ENCODE data around the gene LCNL1.

The LCNL1 gene

DNA sequence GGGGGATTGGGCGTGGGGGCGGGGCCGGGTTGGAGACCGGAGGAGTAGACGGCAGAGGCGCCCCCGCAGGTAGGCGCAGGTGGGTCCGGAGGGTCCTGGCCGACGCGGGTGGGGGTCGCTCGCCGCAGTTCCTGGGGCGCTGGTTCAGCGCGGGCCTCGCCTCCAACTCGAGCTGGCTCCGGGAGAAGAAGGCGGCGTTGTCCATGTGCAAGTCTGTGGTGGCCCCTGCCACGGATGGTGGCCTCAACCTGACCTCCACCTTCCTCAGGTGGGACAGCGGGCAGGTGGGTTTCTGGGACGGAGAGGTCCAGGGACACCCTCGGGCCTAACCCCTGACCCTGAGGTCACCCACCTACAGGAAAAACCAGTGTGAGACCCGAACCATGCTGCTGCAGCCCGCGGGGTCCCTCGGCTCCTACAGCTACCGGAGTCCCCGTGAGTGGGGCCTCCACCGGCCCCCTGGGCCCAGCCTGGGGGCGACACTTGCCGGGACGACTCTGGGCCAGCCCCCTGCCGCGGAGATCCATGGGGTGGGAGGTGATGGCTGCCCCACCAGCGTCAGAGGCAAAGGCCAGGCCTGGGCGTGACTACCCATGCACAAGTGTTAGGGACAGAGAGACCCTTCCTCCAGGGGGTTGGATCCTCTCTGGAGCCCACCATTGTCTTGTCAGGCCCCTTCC, 3.8 kb upstream of the LCNL1 start:
- DNase-seq (ENCODE audit: insufficient read length, low spot score) (no peak), FAIRE-seq (no peak)
- TF ChIP-seq, protein P1, sequence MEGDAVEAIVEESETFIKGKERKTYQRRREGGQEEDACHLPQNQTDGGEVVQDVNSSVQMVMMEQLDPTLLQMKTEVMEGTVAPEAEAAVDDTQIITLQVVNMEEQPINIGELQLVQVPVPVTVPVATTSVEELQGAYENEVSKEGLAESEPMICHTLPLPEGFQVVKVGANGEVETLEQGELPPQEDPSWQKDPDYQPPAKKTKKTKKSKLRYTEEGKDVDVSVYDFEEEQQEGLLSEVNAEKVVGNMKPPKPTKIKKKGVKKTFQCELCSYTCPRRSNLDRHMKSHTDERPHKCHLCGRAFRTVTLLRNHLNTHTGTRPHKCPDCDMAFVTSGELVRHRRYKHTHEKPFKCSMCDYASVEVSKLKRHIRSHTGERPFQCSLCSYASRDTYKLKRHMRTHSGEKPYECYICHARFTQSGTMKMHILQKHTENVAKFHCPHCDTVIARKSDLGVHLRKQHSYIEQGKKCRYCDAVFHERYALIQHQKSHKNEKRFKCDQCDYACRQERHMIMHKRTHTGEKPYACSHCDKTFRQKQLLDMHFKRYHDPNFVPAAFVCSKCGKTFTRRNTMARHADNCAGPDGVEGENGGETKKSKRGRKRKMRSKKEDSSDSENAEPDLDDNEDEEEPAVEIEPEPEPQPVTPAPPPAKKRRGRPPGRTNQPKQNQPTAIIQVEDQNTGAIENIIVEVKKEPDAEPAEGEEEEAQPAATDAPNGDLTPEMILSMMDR (IDR thresholded peaks at IDR 0.05; ENCODE audit: insufficient read depth, missing control alignments) = no peak

DNA sequence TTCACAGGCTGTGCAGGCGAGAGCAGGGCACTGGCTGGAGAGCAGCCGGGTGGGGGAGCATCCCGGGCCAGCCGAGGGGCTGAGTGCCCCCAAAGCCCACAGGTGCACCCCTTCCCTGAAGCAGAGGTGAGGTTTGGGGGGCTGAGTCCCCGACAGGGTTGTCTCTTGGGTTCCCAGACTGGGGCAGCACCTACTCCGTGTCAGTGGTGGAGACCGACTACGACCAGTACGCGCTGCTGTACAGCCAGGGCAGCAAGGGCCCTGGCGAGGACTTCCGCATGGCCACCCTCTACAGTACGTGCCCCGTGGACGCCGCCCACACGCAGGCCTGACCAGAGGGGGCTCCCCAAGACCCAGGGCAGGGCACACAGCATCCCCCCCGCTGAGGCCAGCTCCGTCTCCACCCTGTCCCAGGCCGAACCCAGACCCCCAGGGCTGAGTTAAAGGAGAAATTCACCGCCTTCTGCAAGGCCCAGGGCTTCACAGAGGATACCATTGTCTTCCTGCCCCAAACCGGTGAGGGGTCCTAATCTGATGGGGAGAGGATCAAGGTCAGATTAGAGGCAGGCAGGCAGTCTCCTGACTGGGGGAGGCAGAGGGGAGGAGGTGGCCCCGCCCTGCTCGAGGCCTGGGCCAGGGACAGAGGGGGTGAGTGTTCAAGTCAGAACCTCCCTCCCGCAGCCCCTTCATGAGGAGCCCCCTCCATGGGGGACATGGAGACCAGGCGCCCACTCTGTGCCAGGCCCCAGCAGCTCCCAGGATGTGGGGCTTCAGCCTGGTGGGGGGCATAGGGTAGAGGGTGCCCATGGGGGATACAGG, 2.8 kb upstream of the LCNL1 start:
- DNase-seq (ENCODE audit: insufficient read length, low spot score) (no peak), FAIRE-seq (no peak)
- TF ChIP-seq, protein P1 (IDR thresholded peaks at IDR 0.05; ENCODE audit: insufficient read depth, missing control alignments) = no peak

DNA sequence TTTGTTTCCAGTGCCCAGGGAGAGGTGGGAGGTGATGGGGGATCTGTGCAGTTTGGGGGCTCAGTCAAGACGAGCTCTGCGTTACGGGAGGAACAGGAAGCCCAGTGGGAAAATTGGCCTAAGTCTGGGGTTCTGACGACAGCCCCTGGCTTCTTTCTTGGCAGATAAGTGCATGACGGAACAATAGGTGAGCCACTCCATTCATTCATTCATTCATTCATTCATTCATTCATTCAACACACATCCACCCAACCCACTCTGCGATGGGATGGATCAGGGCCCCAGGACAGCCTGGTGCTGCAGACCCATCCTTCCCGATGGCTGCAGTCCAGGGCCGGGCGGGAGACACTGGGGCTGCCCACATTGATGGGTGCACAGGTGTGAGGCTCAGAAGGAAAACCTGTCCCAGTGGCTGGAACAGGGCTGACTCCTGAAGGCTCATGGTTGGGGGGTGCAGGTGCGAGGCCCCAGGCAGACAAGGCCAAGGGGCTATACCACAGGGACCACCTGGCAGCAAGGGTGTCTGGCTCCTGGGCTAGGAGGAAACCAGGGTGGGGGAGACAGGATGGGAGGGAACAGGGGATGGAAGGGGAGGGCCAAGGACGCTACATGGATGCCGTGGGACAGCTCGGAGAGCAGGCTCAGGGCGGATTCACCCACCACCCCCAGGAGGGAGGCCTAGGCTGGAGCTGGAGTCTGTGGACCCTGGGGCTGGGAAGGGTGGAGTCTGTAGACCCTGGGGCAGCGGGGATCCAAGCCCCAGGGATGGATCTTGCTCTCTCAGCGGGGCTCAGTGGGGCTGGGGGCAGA, 1.9 kb upstream of the LCNL1 start:
- DNase-seq (ENCODE audit: insufficient read length, low spot score) (no peak), FAIRE-seq (no peak)
- TF ChIP-seq, protein P1 (IDR thresholded peaks at IDR 0.05; ENCODE audit: insufficient read depth, missing control alignments) = no peak

DNA sequence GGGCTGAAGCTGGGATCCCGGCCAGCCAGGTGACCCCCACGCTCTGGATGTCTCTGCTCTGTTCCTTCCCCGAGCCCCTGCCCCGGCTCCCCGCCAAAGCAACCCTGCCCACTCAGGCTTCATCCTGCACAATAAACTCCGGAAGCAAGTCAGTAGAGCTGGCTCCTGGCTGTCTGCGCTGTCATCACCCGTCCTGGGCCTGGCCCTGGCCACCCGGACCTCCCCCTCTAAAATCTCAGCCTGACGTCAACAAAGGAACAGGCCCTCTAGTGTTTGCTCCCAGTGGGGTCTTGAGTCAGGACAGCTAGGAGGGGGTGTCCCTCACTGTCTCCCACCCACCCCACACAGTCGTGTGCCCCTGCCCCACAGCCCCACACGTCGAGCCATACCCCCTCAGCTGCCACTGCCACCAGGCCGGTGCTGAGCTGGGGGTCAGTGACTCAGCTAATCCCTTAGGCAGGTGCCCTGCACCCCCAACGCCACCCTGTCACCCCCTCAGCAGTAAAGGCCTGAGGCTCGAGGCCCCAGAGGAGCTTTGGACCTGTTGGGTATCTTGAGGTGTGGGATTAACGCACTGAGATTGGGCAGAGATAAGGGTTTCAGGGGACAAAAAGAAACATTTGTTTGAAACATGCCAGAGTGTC, 1.1 kb upstream of the LCNL1 start:
- FAIRE-seq (no peak), DNase-seq (ENCODE audit: insufficient read length, low spot score) (no peak)
- TF ChIP-seq, protein P1 (IDR thresholded peaks at IDR 0.05; ENCODE audit: insufficient read depth, missing control alignments) = no peak

DNA sequence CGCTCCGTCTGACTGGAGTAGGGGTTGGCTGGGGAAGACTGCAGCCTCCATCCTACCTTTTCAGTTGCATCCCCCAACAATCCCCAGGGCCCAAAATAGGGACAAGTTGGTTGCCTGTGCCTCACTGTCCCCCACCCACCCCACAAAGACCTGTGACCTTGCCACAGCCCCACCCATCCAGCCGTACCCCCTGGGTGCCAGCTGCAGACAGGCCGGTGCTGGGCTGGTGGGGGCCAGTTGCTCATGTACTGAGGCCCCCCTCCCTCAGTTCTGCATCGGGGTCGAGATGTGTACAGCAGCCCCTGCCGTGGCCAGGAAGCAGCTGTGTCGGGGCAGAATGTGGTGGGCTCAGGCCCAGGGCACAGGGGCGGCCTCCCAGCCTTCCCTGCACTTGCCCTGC, 374 bp downstream of the LCNL1 start:
- TF ChIP-seq, protein P1 (IDR thresholded peaks at IDR 0.05; ENCODE audit: insufficient read depth, missing control alignments) = no peak
- DNase-seq (ENCODE audit: insufficient read length, low spot score) (no peak), FAIRE-seq (no peak)

DNA sequence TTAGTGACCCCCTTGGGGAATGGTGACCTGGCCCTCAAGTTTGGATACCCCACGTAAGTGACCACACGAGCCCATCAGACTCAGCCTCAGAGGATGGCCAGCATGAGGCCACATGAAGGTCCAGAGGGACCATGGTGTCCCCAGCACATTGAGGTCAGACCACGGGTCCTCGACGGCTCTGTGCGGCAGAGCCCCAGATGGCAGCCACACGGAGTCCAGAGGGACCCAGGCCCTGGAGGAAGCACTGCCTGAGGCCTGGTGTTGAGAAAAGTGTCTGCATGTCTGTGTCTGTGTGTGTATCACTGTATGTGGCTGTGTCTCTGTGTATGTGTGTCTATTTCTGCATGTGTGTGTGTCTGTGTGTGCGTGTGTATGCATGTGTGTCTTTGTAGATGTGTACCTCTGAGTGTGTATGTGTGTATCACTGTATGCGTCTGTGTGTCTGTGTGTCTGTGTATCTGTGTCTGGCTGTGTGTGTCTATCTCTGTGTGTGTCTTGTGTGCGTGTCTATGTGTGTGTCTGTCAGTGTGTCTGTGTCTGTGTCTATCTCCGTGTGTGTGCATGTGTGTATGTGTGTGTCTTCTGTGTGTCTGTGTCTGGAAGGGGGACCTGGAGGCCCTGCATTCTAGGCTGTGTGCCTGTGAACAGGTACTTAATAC, 992 bp downstream of the LCNL1 start:
- DNase-seq (ENCODE audit: insufficient read length, low spot score) (no peak), FAIRE-seq (no peak)
- TF ChIP-seq, protein P1 (IDR thresholded peaks at IDR 0.05; ENCODE audit: insufficient read depth, missing control alignments) = no peak
